ENCODE measurements around the gene TDRD3.

Gene TDRD3

DNA sequence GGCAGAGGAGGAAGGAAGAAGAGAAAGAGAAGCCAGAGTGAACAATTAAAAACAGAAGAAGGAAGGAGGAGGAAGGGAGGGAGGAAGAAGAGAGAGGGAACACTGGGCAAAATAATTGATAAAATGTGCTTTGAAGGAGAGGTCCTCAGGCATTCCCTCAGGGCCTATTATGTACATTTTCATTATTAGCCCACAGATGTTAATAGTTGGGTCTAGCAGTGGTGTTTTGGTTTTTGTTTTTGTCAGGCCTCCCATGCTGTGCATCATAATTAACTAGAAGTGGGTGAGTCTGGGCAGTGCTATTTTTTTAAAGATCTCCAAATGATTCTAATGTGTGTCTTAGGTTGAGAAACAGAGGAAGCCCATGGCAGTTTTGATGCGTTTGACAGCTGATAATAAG lies 178.1 kb downstream of the TDRD3 start:
- no peak overlapping the region for H3K4me3 ChIP-seq (ENCODE audit: low read depth, low read length, poor library complexity, severe bottlenecking)
- no peaks in the 10 kb centered on the region for H3K79me2 ChIP-seq (ENCODE audit: insufficient read depth, low read length)
- H3K27me3 ChIP-seq (ENCODE audit: insufficient read depth, low read length), result no peaks in the 10 kb centered on the region
- no peaks in the 10 kb centered on the region for H3K4me1 ChIP-seq (ENCODE audit: insufficient read depth, low read length, severe bottlenecking)
- H3F3A ChIP-seq (ENCODE audit: insufficient read depth, low read length), result no peaks in the 10 kb centered on the region
- no peaks in the 10 kb centered on the region for H3K36me3 ChIP-seq (ENCODE audit: insufficient read depth, low read length)
- no peaks in the 10 kb centered on the region for H3K9me3 ChIP-seq (ENCODE audit: low read length)
- no peak overlapping the region for H2AFZ ChIP-seq (ENCODE audit: low read length)
- no peak for TF ChIP-seq EZH2 (IDR thresholded peaks at IDR 0.05; ENCODE audit: borderline replicate concordance, low read length)
- TF ChIP-seq, protein P1, sequence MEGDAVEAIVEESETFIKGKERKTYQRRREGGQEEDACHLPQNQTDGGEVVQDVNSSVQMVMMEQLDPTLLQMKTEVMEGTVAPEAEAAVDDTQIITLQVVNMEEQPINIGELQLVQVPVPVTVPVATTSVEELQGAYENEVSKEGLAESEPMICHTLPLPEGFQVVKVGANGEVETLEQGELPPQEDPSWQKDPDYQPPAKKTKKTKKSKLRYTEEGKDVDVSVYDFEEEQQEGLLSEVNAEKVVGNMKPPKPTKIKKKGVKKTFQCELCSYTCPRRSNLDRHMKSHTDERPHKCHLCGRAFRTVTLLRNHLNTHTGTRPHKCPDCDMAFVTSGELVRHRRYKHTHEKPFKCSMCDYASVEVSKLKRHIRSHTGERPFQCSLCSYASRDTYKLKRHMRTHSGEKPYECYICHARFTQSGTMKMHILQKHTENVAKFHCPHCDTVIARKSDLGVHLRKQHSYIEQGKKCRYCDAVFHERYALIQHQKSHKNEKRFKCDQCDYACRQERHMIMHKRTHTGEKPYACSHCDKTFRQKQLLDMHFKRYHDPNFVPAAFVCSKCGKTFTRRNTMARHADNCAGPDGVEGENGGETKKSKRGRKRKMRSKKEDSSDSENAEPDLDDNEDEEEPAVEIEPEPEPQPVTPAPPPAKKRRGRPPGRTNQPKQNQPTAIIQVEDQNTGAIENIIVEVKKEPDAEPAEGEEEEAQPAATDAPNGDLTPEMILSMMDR (IDR thresholded peaks at IDR 0.05; ENCODE audit: low read length), result no peak
- H3K9me2 ChIP-seq (ENCODE audit: low read depth, low read length), result no peaks in the 10 kb centered on the region
- H4K20me1 ChIP-seq (ENCODE audit: insufficient read depth, low read length), result no peaks in the 10 kb centered on the region
- no peak overlapping the region for H3K27ac ChIP-seq (ENCODE audit: low read depth, low read length, poor library complexity, severe bottlenecking)
- H3K4me2 ChIP-seq (ENCODE audit: low read length), result no peak overlapping the region
- no peak overlapping the region for H3K9ac ChIP-seq (ENCODE audit: low read length)

GRCh38 chr13:60577761-60578160 lies 180.7 kb downstream of the TDRD3 start:
- Histone ChIP-seq H3K4me2 (ENCODE audit: low read length) (no peak overlapping the region), H3K4me1 (ENCODE audit: insufficient read depth, low read length, severe bottlenecking) (no peaks in the 10 kb centered on the region), H2AFZ (ENCODE audit: low read length) (no peak overlapping the region), H3K36me3 (ENCODE audit: insufficient read depth, low read length) (no peaks in the 10 kb centered on the region), H3K27me3 (ENCODE audit: insufficient read depth, low read length) (no peaks in the 10 kb centered on the region), H3K9ac (ENCODE audit: low read length) (no peak overlapping the region), H3K4me3 (ENCODE audit: low read depth, low read length, poor library complexity, severe bottlenecking) (no peak overlapping the region), H3K9me2 (ENCODE audit: low read depth, low read length) (no peaks in the 10 kb centered on the region), H3K27ac (ENCODE audit: low read depth, low read length, poor library complexity, severe bottlenecking) (no peak overlapping the region), H3K9me3 (ENCODE audit: low read length) (no peaks in the 10 kb centered on the region), H3F3A (ENCODE audit: insufficient read depth, low read length) (no peaks in the 10 kb centered on the region), H3K79me2 (ENCODE audit: insufficient read depth, low read length) (no peaks in the 10 kb centered on the region), H4K20me1 (ENCODE audit: insufficient read depth, low read length) (no peaks in the 10 kb centered on the region)
- TF ChIP-seq EZH2 (IDR thresholded peaks at IDR 0.05; ENCODE audit: borderline replicate concordance, low read length), result no peak
- TF ChIP-seq, protein P1 (IDR thresholded peaks at IDR 0.05; ENCODE audit: low read length), result no peak

- no peaks in the 10 kb centered on the region for H3F3A ChIP-seq (ENCODE audit: insufficient read depth, low read length)
- H3K4me2 ChIP-seq (ENCODE audit: low read length), result no peak overlapping the region
- peaks cover 7% of the 10 kb centered on the region for H3K4me1 ChIP-seq (ENCODE audit: insufficient read depth, low read length, severe bottlenecking)
- H3K36me3 ChIP-seq (ENCODE audit: insufficient read depth, low read length), result no peaks in the 10 kb centered on the region; the same call in 1 of the 2 replicates
- TF ChIP-seq, protein P1 (IDR thresholded peaks at IDR 0.05; ENCODE audit: low read length), result no peak
- H3K9ac ChIP-seq (ENCODE audit: low read length), result no peak overlapping the region
- no peaks in the 10 kb centered on the region for H3K9me3 ChIP-seq (ENCODE audit: low read length)
- no peak overlapping the region for H3K27ac ChIP-seq (ENCODE audit: low read depth, low read length, poor library complexity, severe bottlenecking)
- no peak overlapping the region for H2AFZ ChIP-seq (ENCODE audit: low read length)
- no peaks in the 10 kb centered on the region for H3K27me3 ChIP-seq (ENCODE audit: insufficient read depth, low read length)
- H3K9me2 ChIP-seq (ENCODE audit: low read depth, low read length), result no peaks in the 10 kb centered on the region
- no peaks in the 10 kb centered on the region for H4K20me1 ChIP-seq (ENCODE audit: insufficient read depth, low read length)
- no peaks in the 10 kb centered on the region for H3K79me2 ChIP-seq (ENCODE audit: insufficient read depth, low read length)
- no peak overlapping the region for H3K4me3 ChIP-seq (ENCODE audit: low read depth, low read length, poor library complexity, severe bottlenecking)
These were observed 186.3 kb downstream of the TDRD3 start for GRCh38 chr13:60583196-60583888.

Measured in OCI-LY1 (cell line).